Esophagus mucosa (tissue), 1 donor: ENCODE measurements around the gene PIGQ. TPM values are rescaled to one million over a fixed set of nuclear protein-coding genes. Genes with fewer than 3 reads are reported as not detected.

Experiments used
- ATAC-seq: fragments of 200-7000 bp; cut with Tn5 transposase; one replicate; pipeline ENCODE4 v1.9.1; 2020
- total RNA-seq: library from RNA; stranded (reverse); gene quantifications from one replicate; pipeline ENCODE4 v1.2.4, GENCODE V29; 2023
- donor health status: DM: yes; HTN: yes; CAD: no.

Gene PIGQ
- total RNA-seq, 1 donor from 2014 or later: 21.0 TPM

DNA sequence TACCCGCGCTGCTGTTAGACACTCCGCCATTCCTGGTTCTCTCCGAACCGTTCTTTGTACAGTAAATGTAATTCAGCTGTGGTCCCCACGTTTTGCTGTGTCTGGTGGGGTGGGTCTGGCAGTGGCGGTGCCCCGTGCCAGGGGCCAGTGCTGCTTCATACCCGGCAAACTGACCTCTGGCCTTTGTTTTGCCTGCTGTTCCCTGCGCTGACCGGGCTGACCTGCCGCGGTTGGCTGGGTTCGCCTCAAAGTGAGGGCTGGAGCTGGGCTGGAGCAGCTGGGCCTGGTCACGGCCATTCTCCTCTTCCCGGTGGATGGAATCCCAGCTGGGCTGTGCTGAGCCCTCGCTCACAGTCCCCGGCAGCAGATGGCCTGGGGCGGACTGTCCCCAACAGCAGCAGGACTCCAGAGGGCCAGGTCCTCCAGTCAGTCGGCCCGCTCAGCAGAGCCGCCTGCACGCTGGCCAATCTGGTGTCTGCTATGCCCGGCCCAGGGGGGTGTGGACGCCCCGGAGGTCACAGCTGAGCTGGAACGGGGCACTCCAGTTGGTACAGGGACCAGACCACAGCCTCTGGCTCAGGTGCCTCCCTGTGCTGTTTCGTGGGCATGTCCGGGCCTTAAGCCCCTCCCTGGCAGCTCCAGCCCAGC, 59.5 kb downstream of the PIGQ start:
- ATAC-seq: no peak

DNA sequence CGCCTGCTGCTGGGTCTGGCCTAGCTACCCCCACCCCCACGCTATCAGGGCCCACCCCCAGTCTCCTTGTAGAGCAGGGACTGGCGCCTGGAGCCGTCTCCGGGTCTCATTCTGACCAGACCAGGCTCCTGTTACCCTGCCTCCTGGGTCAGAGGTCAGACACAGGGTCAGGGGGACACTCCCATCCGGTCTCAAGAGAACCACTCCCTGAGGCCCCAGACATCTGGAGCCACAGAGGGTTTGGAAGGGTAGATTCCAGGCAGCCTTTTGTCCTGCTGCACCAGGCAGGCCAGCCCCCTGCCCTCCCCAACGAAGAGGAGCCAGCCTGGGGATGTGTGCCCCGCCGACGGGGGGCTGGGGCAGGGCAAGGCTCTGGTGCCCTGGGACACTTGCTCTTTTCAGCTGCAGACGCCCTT, 60.1 kb downstream of the PIGQ start:
- ATAC-seq: no peak

DNA sequence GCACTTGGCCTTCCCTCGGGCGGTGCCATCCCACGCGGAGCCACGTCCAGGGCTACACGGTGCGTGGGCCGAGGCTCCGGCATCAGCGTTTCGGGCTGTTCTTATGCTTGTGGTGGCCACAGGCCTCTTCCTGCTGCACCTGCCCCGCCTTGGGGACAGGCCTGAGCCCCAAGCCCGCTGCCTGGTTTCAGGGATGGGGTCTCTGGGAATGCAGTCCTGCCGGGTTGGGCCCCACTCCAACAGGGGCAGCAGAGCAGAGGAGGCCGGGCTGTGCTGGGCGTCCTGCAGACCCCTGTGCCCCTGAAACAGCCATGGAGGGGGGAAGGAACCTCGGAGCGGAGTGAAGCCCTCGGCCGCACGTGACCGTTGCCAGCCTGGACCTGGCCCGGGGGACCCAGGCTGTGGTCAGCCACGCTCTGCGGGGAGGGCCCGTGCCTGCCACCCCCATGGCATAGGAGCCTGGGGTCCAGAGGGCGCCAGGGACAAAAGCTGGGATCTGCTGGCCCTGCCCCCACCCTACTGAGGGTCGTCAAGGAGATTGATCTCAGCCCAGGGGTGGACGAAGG, 60.6 kb downstream of the PIGQ start:
- ATAC-seq: no peak

DNA sequence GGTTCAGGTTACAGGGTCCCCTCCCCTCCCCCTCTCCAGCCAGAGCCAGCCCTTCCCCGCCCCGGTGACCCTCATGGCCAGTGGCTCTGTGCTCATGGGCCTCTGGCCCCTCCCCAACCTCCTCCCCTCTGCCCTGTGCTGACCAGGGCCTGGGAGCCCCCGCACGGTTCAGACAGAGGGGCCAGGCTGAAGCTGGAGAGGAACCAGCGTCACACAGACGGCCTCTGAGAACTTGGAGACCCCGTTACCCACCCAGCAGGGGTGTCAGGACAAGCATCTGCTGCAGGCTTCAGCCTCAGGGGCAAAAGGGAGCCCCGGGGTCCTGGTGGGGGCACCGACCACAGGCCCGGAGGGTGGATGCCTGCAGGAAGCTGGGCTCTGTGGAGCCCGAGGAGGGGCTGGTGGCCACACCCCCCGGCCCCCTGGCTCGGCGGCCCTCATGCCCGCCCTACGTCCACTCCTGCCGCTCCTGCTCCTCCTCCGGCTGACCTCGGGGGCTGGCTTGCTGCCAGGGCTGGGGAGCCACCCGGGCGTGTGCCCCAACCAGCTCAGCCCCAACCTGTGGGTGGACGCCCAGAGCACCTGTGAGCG, 61.1 kb downstream of the PIGQ start, which contains the start of gene WFIKKN1:
Gene WFIKKN1 (plus strand): TSS at position 171 of the 591 bp plus-strand sequence. CDS start 269 bp downstream, at position 440.
- ATAC-seq: no peak

DNA sequence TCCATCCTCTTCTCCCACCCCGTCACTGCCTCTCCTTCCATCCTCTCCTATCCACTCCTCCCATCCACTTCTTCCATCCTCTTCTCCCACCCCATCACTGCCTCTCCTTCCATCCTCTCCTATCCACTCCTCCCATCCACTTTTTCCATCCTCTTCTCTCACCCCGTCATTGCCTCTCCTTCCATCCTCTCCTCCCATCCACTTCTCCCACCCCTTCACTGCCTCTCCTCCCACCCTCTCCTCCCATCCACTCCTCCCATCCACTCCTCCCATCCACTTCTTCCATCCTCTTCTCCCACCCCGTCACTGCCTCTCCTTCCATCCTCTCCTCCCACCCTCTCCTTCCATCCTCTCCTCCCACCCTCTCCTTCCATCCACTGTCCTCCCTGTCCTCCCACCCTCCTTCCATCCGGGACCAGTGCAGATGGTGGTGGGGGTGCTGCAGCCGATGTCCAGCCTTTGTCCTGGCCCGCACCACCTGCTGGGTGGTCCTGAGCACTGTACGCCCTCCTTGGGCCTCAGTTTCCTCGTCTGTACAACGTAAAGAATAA, 62.1 kb downstream of the PIGQ start:
- no peak for ATAC-seq

DNA sequence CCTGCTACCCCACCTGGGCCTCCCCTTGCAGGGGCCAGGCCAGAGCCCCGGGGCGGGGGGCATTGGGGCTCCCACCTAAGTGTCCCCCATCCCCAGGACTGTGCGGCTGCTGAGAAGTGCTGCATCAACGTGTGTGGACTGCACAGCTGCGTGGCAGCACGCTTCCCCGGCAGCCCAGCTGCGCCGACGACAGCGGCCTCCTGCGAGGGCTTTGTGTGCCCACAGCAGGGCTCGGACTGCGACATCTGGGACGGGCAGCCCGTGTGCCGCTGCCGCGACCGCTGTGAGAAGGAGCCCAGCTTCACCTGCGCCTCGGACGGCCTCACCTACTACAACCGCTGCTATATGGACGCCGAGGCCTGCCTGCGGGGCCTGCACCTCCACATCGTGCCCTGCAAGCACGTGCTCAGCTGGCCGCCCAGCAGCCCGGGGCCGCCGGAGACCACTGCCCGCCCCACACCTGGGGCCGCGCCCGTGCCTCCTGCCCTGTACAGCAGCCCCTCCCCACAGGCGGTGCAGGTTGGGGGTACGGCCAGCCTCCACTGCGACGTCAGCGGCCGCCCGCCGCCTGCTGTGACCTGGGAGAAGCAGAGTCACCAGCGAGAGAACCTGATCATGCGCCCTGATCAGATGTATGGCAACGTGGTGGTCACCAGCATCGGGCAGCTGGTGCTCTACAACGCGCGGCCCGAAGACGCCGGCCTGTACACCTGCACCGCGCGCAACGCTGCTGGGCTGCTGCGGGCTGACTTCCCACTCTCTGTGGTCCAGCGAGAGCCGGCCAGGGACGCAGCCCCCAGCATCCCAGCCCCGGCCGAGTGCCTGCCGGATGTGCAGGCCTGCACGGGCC, 62.9 kb downstream of the PIGQ start:
- no peak for ATAC-seq

DNA sequence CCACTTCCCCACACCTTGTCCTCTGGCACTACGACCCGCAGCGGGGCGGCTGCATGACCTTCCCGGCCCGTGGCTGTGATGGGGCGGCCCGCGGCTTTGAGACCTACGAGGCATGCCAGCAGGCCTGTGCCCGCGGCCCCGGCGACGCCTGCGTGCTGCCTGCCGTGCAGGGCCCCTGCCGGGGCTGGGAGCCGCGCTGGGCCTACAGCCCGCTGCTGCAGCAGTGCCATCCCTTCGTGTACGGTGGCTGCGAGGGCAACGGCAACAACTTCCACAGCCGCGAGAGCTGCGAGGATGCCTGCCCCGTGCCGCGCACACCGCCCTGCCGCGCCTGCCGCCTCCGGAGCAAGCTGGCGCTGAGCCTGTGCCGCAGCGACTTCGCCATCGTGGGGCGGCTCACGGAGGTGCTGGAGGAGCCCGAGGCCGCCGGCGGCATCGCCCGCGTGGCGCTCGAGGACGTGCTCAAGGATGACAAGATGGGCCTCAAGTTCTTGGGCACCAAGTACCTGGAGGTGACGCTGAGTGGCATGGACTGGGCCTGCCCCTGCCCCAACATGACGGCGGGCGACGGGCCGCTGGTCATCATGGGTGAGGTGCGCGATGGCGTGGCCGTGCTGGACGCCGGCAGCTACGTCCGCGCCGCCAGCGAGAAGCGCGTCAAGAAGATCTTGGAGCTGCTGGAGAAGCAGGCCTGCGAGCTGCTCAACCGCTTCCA, 63.7 kb downstream of the PIGQ start:
- ATAC-seq: no peak

Other genes starting within 250 kb of the PIGQ start
- gene AXIN1, start 217.2 kb upstream of the PIGQ start, total RNA-seq: 15.3 TPM
- 50.8 TPM for gene MRPL28, start 199.4 kb upstream of the PIGQ start, total RNA-seq
- gene PGAP6, start 188.0 kb upstream of the PIGQ start, total RNA-seq: 14.5 TPM
- 25.3 TPM for gene NME4, start 172.8 kb upstream of the PIGQ start, total RNA-seq
- gene DECR2, start 168.1 kb upstream of the PIGQ start, total RNA-seq: 8.4 TPM
- gene RAB11FIP3, start 144.3 kb upstream of the PIGQ start, total RNA-seq: 6.3 TPM
- 27.1 TPM for gene CAPN15, start 42.3 kb upstream of the PIGQ start, total RNA-seq
- not detected for gene PRR35, start 9.6 kb upstream of the PIGQ start, total RNA-seq
- 0.12 TPM for gene NHLRC4, start 3.0 kb upstream of the PIGQ start, total RNA-seq
- 15.5 TPM for gene RAB40C, start 20.1 kb downstream of the PIGQ start, total RNA-seq
- 0.08 TPM for gene WFIKKN1, start 61.0 kb downstream of the PIGQ start, total RNA-seq
- 40.2 TPM for gene METTL26, start 66.3 kb downstream of the PIGQ start, total RNA-seq
- gene MCRIP2, start 71.9 kb downstream of the PIGQ start, total RNA-seq: 20.3 TPM
- 17.9 TPM for gene WDR90, start 79.4 kb downstream of the PIGQ start, total RNA-seq
- 58.7 TPM for gene RHOT2, start 98.2 kb downstream of the PIGQ start, total RNA-seq
- gene RHBDL1, start 105.7 kb downstream of the PIGQ start, total RNA-seq: 1.0 TPM
- gene STUB1, start 110.4 kb downstream of the PIGQ start, total RNA-seq: 87.5 TPM
- 31.7 TPM for gene JMJD8, start 114.4 kb downstream of the PIGQ start, total RNA-seq
- 7.4 TPM for gene WDR24, start 120.4 kb downstream of the PIGQ start, total RNA-seq
- 15.1 TPM for gene FBXL16, start 135.8 kb downstream of the PIGQ start, total RNA-seq
- gene METRN, start 145.2 kb downstream of the PIGQ start, total RNA-seq: 9.6 TPM
- 24.1 TPM for gene ANTKMT, start 151.2 kb downstream of the PIGQ start, total RNA-seq
- 0.40 TPM for gene CCDC78, start 156.5 kb downstream of the PIGQ start, total RNA-seq
- 2.7 TPM for gene HAGHL, start 157.1 kb downstream of the PIGQ start, total RNA-seq
- gene CIAO3, start 171.0 kb downstream of the PIGQ start, total RNA-seq: 18.1 TPM
- gene MSLN, start 190.8 kb downstream of the PIGQ start, total RNA-seq: 2.8 TPM
- 14.4 TPM for gene RPUSD1, start 218.4 kb downstream of the PIGQ start, total RNA-seq
- gene CHTF18, start 218.7 kb downstream of the PIGQ start, total RNA-seq: 20.2 TPM
- not detected for gene GNG13, start 230.8 kb downstream of the PIGQ start, total RNA-seq